ENCODE results near the gene CEACAM19. TPM values are rescaled to one million over a fixed set of nuclear protein-coding genes. Genes with fewer than 3 reads are reported as not detected.
"Not testable (repeated sequence)": the region's sequence is repeated elsewhere in the genome, so short reads cannot be mapped to it uniquely, and the experiment has no call there.

Gene CEACAM19
- polyA plus RNA-seq, 4 donors: 4.3 to 53.0 (median 21.6) TPM

GRCh38 chr19:44704982-44705381, 33.7 kb downstream of the CEACAM19 start:
- Histone ChIP-seq H3K36me3 (ENCODE audit: control insufficient read depth in 3 of 3, insufficient read depth in 2 of 3, low read depth in 1 of 3, low read length in 3 of 3) (peaks cover 0 to 6% (median 0%) of the 10 kb centered on the region in 3 donors), H3K9me3 (ENCODE audit: control insufficient read depth in 2 of 2, insufficient read depth in 1 of 2, low read depth in 1 of 2, low read length in 1 of 2) (no peaks in the 10 kb centered on the region), H3K27ac (ENCODE audit: low read depth in 1 of 3, low read length in 2 of 3) (no peak overlapping the region), H3K27me3 (ENCODE audit: control insufficient read depth in 3 of 3, insufficient read depth in 3 of 3, low read length in 3 of 3) (no peaks in the 10 kb centered on the region), H3K4me1 (ENCODE audit: control insufficient read depth in 3 of 3, insufficient read depth in 2 of 3, low read depth in 1 of 3, low read length in 2 of 3) (no peaks in the 10 kb centered on the region), H3K4me3 (ENCODE audit: low read depth in 1 of 3, low read length in 3 of 3) (no peak overlapping the region)
- FAIRE-seq: no peak
- no peak for DNase-seq
- 93 to 96% (median 94%) methylated on average over 1 of the region's 1 CpG for WGBS, 3 donors

DNA sequence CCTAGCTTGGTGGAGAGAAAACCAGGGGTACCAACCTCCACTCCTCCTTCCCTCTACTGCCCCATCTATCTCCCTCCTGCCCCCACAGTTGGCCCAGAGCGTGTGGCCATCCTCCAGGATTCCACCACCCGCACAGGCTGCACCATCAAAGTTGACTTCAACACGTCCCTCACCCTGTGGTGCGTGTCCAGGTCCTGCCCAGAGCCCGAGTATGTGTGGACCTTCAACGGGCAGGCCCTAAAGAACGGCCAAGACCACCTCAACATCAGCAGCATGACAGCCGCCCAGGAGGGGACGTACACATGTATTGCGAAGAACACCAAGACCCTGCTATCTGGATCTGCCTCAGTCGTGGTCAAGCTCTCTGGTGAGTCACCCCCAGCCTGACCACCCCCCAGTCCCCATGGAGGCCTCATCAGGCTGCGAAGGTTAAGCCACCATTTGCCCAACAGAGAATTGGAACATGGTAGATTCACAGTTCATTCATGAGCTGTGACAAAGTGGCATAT, 34.3 kb downstream of the CEACAM19 start:
- Histone ChIP-seq H3K36me3 (ENCODE audit: control insufficient read depth in 3 of 3, insufficient read depth in 2 of 3, low read depth in 1 of 3, low read length in 3 of 3) (peaks cover 0 to 6% (median 0%) of the 10 kb centered on the region in 3 donors), H3K4me1 (ENCODE audit: control insufficient read depth in 3 of 3, insufficient read depth in 2 of 3, low read depth in 1 of 3, low read length in 2 of 3) (no peaks in the 10 kb centered on the region), H3K27ac (ENCODE audit: low read depth in 1 of 3, low read length in 2 of 3) (no peak overlapping the region), H3K4me3 (ENCODE audit: low read depth in 1 of 3, low read length in 3 of 3) (no peak overlapping the region), H3K9me3 (ENCODE audit: control insufficient read depth in 2 of 2, insufficient read depth in 1 of 2, low read depth in 1 of 2, low read length in 1 of 2) (no peaks in the 10 kb centered on the region), H3K27me3 (ENCODE audit: control insufficient read depth in 3 of 3, insufficient read depth in 3 of 3, low read length in 3 of 3) (no peaks in the 10 kb centered on the region)
- FAIRE-seq (no peak), DNase-seq (no peak)
- 91 to 98% (median 94%) methylated on average over 12 of the region's 12 CpGs for WGBS, 3 donors

DNA sequence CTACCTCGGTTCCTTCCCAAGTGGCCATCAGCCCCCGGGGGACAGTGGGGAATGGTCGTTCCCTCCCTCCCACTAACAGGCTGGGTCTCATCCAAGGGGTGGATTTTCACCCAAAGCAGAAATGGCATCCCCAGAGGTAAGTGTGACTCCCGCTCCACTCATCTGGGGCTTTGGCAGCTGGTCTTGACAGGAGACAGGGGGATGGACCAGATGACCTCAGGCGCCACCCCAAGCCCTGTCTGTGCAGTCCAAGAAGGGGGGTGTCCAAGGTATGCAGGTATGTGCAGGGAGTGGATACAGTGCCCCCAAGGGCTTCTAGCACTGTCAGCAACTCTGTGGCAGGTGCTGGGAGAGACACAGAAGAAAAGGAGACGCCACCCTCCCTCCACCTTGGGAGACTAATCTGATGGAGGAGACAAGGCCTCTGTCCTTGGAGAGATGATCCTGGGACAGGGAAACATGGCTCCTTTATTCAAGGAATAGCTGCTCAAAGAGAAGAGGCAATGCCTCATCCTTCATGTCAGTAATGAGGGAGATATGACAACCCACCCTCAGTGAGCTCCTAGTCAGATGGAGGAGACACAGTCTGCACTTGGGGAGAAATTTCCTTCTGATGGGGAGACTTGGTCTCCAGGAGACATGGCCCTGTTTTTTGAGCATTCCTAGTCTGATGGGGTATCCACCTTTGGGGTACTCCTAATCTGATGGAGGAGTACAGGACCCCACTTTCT, 35.4 kb downstream of the CEACAM19 start:
- no peaks in the 10 kb centered on the region for H3K4me1 ChIP-seq (ENCODE audit: control insufficient read depth in 3 of 3, insufficient read depth in 2 of 3, low read depth in 1 of 3, low read length in 2 of 3)
- no peaks in the 10 kb centered on the region for H3K9me3 ChIP-seq (ENCODE audit: control insufficient read depth in 2 of 2, insufficient read depth in 1 of 2, low read depth in 1 of 2, low read length in 1 of 2)
- no peak overlapping the region for H3K27ac ChIP-seq (ENCODE audit: low read depth in 1 of 3, low read length in 2 of 3)
- FAIRE-seq (no peak), DNase-seq (no peak)
- peaks cover 0 to 6% (median 0%) of the 10 kb centered on the region in 3 donors for H3K36me3 ChIP-seq (ENCODE audit: control insufficient read depth in 3 of 3, insufficient read depth in 2 of 3, low read depth in 1 of 3, low read length in 3 of 3)
- WGBS, 3 donors: 84 to 91% (median 85%) methylated on average over 6 of the region's 6 CpGs
- no peaks in the 10 kb centered on the region for H3K27me3 ChIP-seq (ENCODE audit: control insufficient read depth in 3 of 3, insufficient read depth in 3 of 3, low read length in 3 of 3)
- no peak overlapping the region for H3K4me3 ChIP-seq (ENCODE audit: low read depth in 1 of 3, low read length in 3 of 3)

- FAIRE-seq (no peak), DNase-seq (no peak)
- H3K4me1 ChIP-seq (ENCODE audit: control insufficient read depth in 3 of 3, insufficient read depth in 2 of 3, low read depth in 1 of 3, low read length in 2 of 3): no peaks in the 10 kb centered on the region
- no peak overlapping the region for H3K4me3 ChIP-seq (ENCODE audit: low read depth in 1 of 3, low read length in 3 of 3)
- H3K9me3 ChIP-seq (ENCODE audit: control insufficient read depth in 2 of 2, insufficient read depth in 1 of 2, low read depth in 1 of 2, low read length in 1 of 2): no peaks in the 10 kb centered on the region
- H3K36me3 ChIP-seq (ENCODE audit: control insufficient read depth in 3 of 3, insufficient read depth in 2 of 3, low read depth in 1 of 3, low read length in 3 of 3): peaks cover 0 to 3% (median 0%) of the 10 kb centered on the region in 3 donors
- 91 to 97% (median 96%) methylated on average over 16 to 20 of the region's 20 CpGs for WGBS, 3 donors
- H3K27ac ChIP-seq (ENCODE audit: low read depth in 1 of 3, low read length in 2 of 3): no peak overlapping the region
- no peaks in the 10 kb centered on the region for H3K27me3 ChIP-seq (ENCODE audit: control insufficient read depth in 3 of 3, insufficient read depth in 3 of 3, low read length in 3 of 3)
Observed at GRCh38 chr19:44707794-44708193, 36.5 kb downstream of the CEACAM19 start.

DNA sequence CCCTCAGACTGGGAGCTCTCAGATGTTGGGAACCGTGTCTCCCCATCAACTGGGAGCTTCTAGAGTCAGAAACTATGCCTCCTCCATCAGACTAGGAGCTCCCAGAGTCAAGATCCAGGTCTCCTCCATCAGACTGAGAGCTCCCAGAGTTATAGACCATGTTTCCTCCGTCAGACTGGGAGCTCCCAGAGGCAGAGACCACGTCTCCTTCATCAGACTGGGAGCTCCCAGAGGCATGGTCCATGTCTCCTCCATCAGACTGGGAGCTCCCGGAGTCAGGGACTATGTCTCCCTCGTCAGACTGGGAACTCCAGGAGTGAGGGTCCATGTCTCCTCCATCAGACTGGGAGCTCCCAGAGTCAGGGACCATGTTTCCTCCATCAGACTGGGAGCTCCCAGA, 37.7 kb downstream of the CEACAM19 start:
- H3K9me3 ChIP-seq (ENCODE audit: control insufficient read depth in 2 of 2, insufficient read depth in 1 of 2, low read depth in 1 of 2, low read length in 1 of 2): no peaks in the 10 kb centered on the region
- FAIRE-seq (no peak), DNase-seq (no peak)
- peaks cover 0 to 2% (median 0%) of the 10 kb centered on the region in 3 donors for H3K36me3 ChIP-seq (ENCODE audit: control insufficient read depth in 3 of 3, insufficient read depth in 2 of 3, low read depth in 1 of 3, low read length in 3 of 3)
- no peak overlapping the region for H3K4me3 ChIP-seq (ENCODE audit: low read depth in 1 of 3, low read length in 3 of 3)
- 71 to 86% (median 73%) methylated on average over 5 of the region's 5 CpGs for WGBS, 3 donors
- no peak overlapping the region for H3K27ac ChIP-seq (ENCODE audit: low read depth in 1 of 3, low read length in 2 of 3)
- H3K4me1 ChIP-seq (ENCODE audit: control insufficient read depth in 3 of 3, insufficient read depth in 2 of 3, low read depth in 1 of 3, low read length in 2 of 3): no peaks in the 10 kb centered on the region
- no peaks in the 10 kb centered on the region for H3K27me3 ChIP-seq (ENCODE audit: control insufficient read depth in 3 of 3, insufficient read depth in 3 of 3, low read length in 3 of 3)

DNA sequence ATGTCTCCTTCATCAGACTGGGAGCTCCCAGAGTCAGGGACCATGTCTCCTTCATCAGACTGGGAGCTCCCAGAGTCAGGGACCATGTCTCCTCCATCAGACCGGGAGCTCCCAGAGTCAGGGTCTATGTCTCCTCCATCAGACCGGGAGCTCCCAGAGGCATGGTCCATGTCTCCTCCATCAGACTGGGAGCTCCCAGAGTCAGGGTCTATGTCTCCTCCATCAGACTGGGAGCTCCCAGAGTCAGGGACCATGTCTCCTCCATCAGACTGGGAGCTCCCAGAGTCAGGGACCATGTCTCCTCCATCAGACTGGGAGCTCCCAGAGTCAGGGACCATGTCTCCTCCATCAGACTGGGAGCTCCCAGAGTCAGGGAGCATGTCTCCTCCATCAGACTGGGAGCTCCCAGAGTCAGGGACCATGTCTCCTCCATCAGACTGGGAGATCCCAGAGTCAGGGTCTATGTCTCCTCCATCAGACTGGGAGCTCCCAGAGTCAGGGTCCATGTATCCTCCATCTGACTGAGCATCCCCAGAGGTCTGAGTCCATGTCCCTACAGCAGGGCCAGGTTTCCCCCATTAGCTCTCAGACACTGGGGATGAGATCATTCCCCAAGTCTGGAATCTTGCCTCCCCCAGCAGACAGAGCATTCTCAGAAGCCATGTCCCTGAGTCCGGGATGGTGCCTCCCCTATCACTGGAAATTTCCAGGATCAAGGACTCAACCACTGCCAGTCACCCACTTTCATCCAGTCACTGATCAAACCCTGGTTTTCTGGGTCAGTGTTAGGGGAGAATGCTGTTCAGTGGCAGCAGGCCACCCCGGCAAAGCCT, 38.4 kb downstream of the CEACAM19 start:
- H3K9me3 ChIP-seq (ENCODE audit: control insufficient read depth in 2 of 2, insufficient read depth in 1 of 2, low read depth in 1 of 2, low read length in 1 of 2); DNase-seq; H3K4me1 ChIP-seq (ENCODE audit: control insufficient read depth in 3 of 3, insufficient read depth in 2 of 3, low read depth in 1 of 3, low read length in 2 of 3); H3K4me3 ChIP-seq (ENCODE audit: low read depth in 1 of 3, low read length in 3 of 3); H3K36me3 ChIP-seq (ENCODE audit: control insufficient read depth in 3 of 3, insufficient read depth in 2 of 3, low read depth in 1 of 3, low read length in 3 of 3); H3K27ac ChIP-seq (ENCODE audit: low read depth in 1 of 3, low read length in 2 of 3); FAIRE-seq; H3K27me3 ChIP-seq (ENCODE audit: control insufficient read depth in 3 of 3, insufficient read depth in 3 of 3, low read length in 3 of 3): not testable (repeated sequence)
- 79 to 91% (median 85%) methylated on average over 4 of the region's 4 CpGs for WGBS, 3 donors

DNA sequence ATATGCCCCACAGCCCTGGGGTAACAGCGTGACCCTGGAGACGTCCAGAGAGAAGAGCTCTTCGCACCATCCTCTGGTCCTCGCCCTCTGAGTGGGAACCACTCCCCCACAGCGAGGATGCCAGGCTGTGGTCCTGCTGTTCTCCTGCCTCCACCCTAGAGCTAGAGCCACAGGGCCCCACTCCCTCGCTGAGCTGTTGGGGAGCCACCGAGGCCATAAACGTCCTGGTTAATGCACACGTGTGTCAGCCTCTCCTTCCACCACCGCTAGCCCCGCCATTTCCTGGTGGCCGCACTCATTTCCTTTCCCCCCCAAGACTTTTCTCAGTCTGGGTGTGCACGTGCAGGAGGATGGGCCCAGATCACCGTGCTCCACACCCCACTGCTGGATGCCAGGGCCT, 39.2 kb downstream of the CEACAM19 start:
- WGBS, 3 donors: 65 to 74% (median 70%) methylated on average over 13 to 14 of the region's 14 CpGs
- Histone ChIP-seq H3K9me3 (ENCODE audit: control insufficient read depth in 2 of 2, insufficient read depth in 1 of 2, low read depth in 1 of 2, low read length in 1 of 2) (peaks cover 0 to 9% of the 10 kb centered on the region in 2 donors), H3K4me1 (ENCODE audit: control insufficient read depth in 3 of 3, insufficient read depth in 2 of 3, low read depth in 1 of 3, low read length in 2 of 3) (no peaks in the 10 kb centered on the region), H3K27ac (ENCODE audit: low read depth in 1 of 3, low read length in 2 of 3) (no peak overlapping the region), H3K36me3 (ENCODE audit: control insufficient read depth in 3 of 3, insufficient read depth in 2 of 3, low read depth in 1 of 3, low read length in 3 of 3) (peaks cover 0 to 10% (median 0%) of the 10 kb centered on the region in 3 donors), H3K4me3 (ENCODE audit: low read depth in 1 of 3, low read length in 3 of 3) (no peak overlapping the region), H3K27me3 (ENCODE audit: control insufficient read depth in 3 of 3, insufficient read depth in 3 of 3, low read length in 3 of 3) (no peaks in the 10 kb centered on the region)
- DNase-seq (no peak), FAIRE-seq (no peak)

DNA sequence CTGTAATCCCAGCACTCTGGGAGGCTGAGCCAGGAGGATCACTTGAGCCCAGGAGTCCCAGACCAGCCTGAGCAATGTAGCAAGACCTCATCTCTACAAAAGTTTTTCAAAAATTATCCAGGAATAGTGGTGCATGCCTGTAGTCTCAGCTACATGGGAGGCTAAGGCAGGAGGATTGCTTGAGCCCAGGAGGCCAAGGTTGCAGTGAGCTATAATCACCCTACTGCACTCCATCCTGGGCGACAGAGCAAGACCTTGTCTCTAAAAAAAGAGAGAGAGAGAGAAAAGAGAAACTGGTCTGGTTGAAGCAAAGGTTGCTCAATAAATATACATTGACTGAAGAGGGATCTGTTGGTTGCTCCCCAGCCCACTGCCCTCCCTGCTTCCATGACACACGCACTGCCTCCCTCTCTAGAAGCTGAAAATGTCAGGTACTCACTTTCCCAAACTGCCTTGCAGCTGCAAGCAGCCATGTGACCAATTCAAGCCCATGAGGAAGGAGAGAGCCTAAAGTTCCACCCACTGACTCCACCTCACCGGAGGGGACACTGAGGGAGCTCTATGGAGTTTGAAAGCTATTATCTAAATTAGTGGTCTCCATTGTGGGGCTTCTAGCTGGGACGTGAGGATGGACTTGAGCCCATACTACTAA, 41.7 kb downstream of the CEACAM19 start:
- DNase-seq: peak in 1 of 2 donors; percentile 26

More for the DNA sequence above, 41.7 kb downstream of the CEACAM19 start:
- peaks cover 0 to 14% of the 10 kb centered on the region in 2 donors for H3K9me3 ChIP-seq (ENCODE audit: control insufficient read depth in 2 of 2, insufficient read depth in 1 of 2, low read depth in 1 of 2, low read length in 1 of 2)
- no peaks in the 10 kb centered on the region for H3K4me1 ChIP-seq (ENCODE audit: control insufficient read depth in 3 of 3, insufficient read depth in 2 of 3, low read depth in 1 of 3, low read length in 2 of 3)
- 55 to 66% (median 65%) methylated on average over 4 of the region's 4 CpGs for WGBS, 3 donors
- no peak overlapping the region for H3K27ac ChIP-seq (ENCODE audit: low read depth in 1 of 3, low read length in 2 of 3)
- H3K27me3 ChIP-seq (ENCODE audit: control insufficient read depth in 3 of 3, insufficient read depth in 3 of 3, low read length in 3 of 3): no peaks in the 10 kb centered on the region
- H3K36me3 ChIP-seq (ENCODE audit: control insufficient read depth in 3 of 3, insufficient read depth in 2 of 3, low read depth in 1 of 3, low read length in 3 of 3): peaks cover 0 to 8% (median 0%) of the 10 kb centered on the region in 3 donors
- FAIRE-seq: no peak
- no peak overlapping the region for H3K4me3 ChIP-seq (ENCODE audit: low read depth in 1 of 3, low read length in 3 of 3)
